Erythroblast (primary cell): Measurements from ENCODE around the gene PRKAR1A.
"Not testable (repeated sequence)": the region's sequence is repeated elsewhere in the genome, so short reads cannot be mapped to it uniquely, and the experiment has no call there.

Source experiments
- DNase-seq, 2 experiments: peaks; one replicate each; lab custom pipeline; 2025; lab: John Stamatoyannopoulos, UW
- GATA1 ChIP-seq: IDR thresholded peaks from 2 replicates; pipeline ENCODE4 v1.6.1; 2011; ENCODE audit warnings: low read depth, mild to moderate bottlenecking, control low read depth, low read length, moderate library complexity
- POLR2A ChIP-seq: IDR thresholded peaks from 2 replicates; pipeline ENCODE4 v1.6.1; 2011; ENCODE audit warnings: mild to moderate bottlenecking, low read length

The PRKAR1A gene

GRCh38 chr17:68518063-68518815 is 6.0 kb downstream of the PRKAR1A start:
- TF ChIP-seq POLR2A (no peak), GATA1 (no peak)
- DNase-seq = no peak

- not testable (repeated sequence) for DNase-seq
These were observed 6.8 kb downstream of the PRKAR1A start for GRCh38 chr17:68519051-68519450.

GRCh38 chr17:68519911-68520310 is 7.7 kb downstream of the PRKAR1A start:
- TF ChIP-seq POLR2A (no peak), GATA1 (no peak)
- DNase-seq = no peak

GRCh38 chr17:68522266-68522665 is 10.0 kb downstream of the PRKAR1A start:
- no peak for DNase-seq
- TF ChIP-seq GATA1 (no peak), POLR2A (no peak)

- no peak for DNase-seq
- TF ChIP-seq POLR2A (no peak), GATA1 (no peak)
These were observed 14.3 kb downstream of the PRKAR1A start for GRCh38 chr17:68526548-68526947.

GRCh38 chr17:68527314-68527713 is 15.1 kb downstream of the PRKAR1A start:
- no peak for DNase-seq
- TF ChIP-seq POLR2A (no peak), GATA1 (no peak)

- DNase-seq = no peak
- no peak for TF ChIP-seq POLR2A
- no peak for TF ChIP-seq GATA1
These were observed 19.0 kb downstream of the PRKAR1A start for GRCh38 chr17:68531252-68531651.

- no peak for TF ChIP-seq GATA1
- TF ChIP-seq POLR2A = no peak
- no peak for DNase-seq
These were observed 20.6 kb downstream of the PRKAR1A start for GRCh38 chr17:68532826-68533225.

- no peak for DNase-seq
- no peak for TF ChIP-seq GATA1
- TF ChIP-seq POLR2A = no peak
These were observed 21.9 kb downstream of the PRKAR1A start for GRCh38 chr17:68533887-68534694.

GRCh38 chr17:68534695-68535088 is 22.5 kb downstream of the PRKAR1A start:
- no peak for DNase-seq
- TF ChIP-seq POLR2A (no peak), GATA1 (no peak)

- TF ChIP-seq GATA1 (no peak), POLR2A (no peak)
- DNase-seq = no peak
These were observed 23.7 kb downstream of the PRKAR1A start for GRCh38 chr17:68535922-68536321.

GRCh38 chr17:68539548-68540467 is 27.6 kb downstream of the PRKAR1A start:
- peak in 1 of 2 experiments; percentile 8 for DNase-seq
- no peak for TF ChIP-seq POLR2A
- TF ChIP-seq GATA1 = no peak

GRCh38 chr17:68540981-68541380 is 28.8 kb downstream of the PRKAR1A start:
- TF ChIP-seq POLR2A (no peak), GATA1 (no peak)

More at GRCh38 chr17:68540981-68541380, 28.8 kb downstream of the PRKAR1A start:
- no peak for DNase-seq
